ENCODE results near the gene LCE7A.

GRCh38 chr1:152909206-152909605 is 49.4 kb downstream of the LCE7A start:
- TF ChIP-seq CTCF (IDR thresholded peaks at IDR 0.05) (no peak), POLR2A (IDR thresholded peaks at IDR 0.05) (no peak)

Data from right lobe of liver (tissue), 4 donors.